Spleen (tissue), 11 donors: ENCODE results near the gene ZBTB5. TPM values are rescaled to one million over a fixed set of nuclear protein-coding genes. Genes with fewer than 3 reads are reported as not detected.
"Not testable (repeated sequence)": the region's sequence is repeated elsewhere in the genome, so short reads cannot be mapped to it uniquely, and the experiment has no call there.

Source experiments
- DNase-seq: peaks from one replicate; pipeline ENCODE4 v3.0.0-alpha.2; 2020
- H3K27ac ChIP-seq, 8 donors: fragments of 200-600 bp; sonication (generic) in 7 of 8; 1 replicate in 4 of 8; 2 replicates in 4 of 8; pipeline versions ENCODE4 v1.5.0 to v1.8.0; 2016 to 2021; ENCODE audit warnings: inconsistent platforms in 4 of 8, mild to moderate bottlenecking in 4 of 8, moderate library complexity in 1 of 8
- H3K27me3 ChIP-seq, 7 donors: fragments of 200-600 bp; sonication (generic) in 6 of 7; replicated peaks in 1 of 7; 1 replicate in 4 of 7; 2 replicates in 3 of 7; pipeline versions ENCODE4 v1.5.0 to v1.8.0; 2016 to 2021; ENCODE audit warnings: inconsistent platforms in 3 of 7, mild to moderate bottlenecking in 1 of 7
- H3K36me3 ChIP-seq, 6 donors: fragments of 200-600 bp; sonication (generic) in 5 of 6; 1 replicate in 4 of 6; 2 replicates in 2 of 6; pipeline versions ENCODE4 v1.5.0 to v1.8.0; 2016 to 2021; ENCODE audit warnings: inconsistent platforms in 2 of 6
- H3K4me1 ChIP-seq, 6 donors: fragments of 200-600 bp; sonication (generic) in 5 of 6; 1 replicate in 3 of 6; 2 replicates in 3 of 6; pipeline versions ENCODE4 v1.5.0 to v1.8.0; 2016 to 2021; ENCODE audit warnings: inconsistent platforms in 3 of 6
- H3K4me3 ChIP-seq, 8 donors: fragments of 200-600 bp; sonication (generic) in 7 of 8; 1 replicate in 4 of 8; 2 replicates in 4 of 8; pipeline versions ENCODE4 v1.5.0 to v1.8.0; 2016 to 2021; ENCODE audit warnings: inconsistent platforms in 4 of 8, mild to moderate bottlenecking in 4 of 8, moderate library complexity in 2 of 8
- H3K9me3 ChIP-seq, 8 donors: fragments of 200-600 bp; sonication (generic) in 7 of 8; 1 replicate in 4 of 8; 2 replicates in 4 of 8; pipeline versions ENCODE4 v1.5.0 to v1.8.0; 2016 to 2021; ENCODE audit warnings: inconsistent platforms in 4 of 8
- CTCF ChIP-seq, 11 experiments: fragments of 200-600 bp in 7 of 11; fragments of 450-650 bp in 4 of 11; sonication (generic) in 4 of 11; IDR thresholded peaks in 8 of 11; conservative IDR thresholded peaks in 3 of 11; 1 replicate in 7 of 11; 2 replicates in 4 of 11; pipeline versions ENCODE4 v1.4.0 to v1.8.0; 2016 to 2021; ENCODE audit warnings: antibody characterized with exemption in 11 of 11, inconsistent platforms in 4 of 11, mild to moderate bottlenecking in 1 of 11
- POLR2A ChIP-seq, 3 donors: fragments of 450-650 bp; IDR thresholded peaks; one replicate each; pipeline ENCODE4 v1.5.1; 2017; ENCODE audit warnings: antibody characterized with exemption in 3 of 3, mild to moderate bottlenecking in 1 of 3
- POLR2AphosphoS5 ChIP-seq, 3 donors: sonication (generic); formaldehyde crosslinking; IDR thresholded peaks; one replicate each; pipeline ENCODE4 v1.5.1; 2017; ENCODE audit warnings: antibody characterized with exemption in 3 of 3
- WGBS, 5 donors: extraction: QIAGEN DNeasy Blood & Tissue Kit in 3 of 5; methylation state at CpG; one replicate each; pipeline versions ENCODE4 v1.1.5 to v1.1.7; 2013 to 2018; 5-methylcytosine and 5-hydroxymethylcytosine counted together
- intact Hi-C: fragments of 100-400 bp; cut with DNase I; formaldehyde crosslinking; loops from one replicate; pipeline ENCODE4 v1.15.0; 2023; ENCODE audit warnings: low total_unique reads
- polyA plus RNA-seq, 3 donors: library from polyadenylated mRNA; stranded (reverse); fragments of 200-250 nt; gene quantifications; one replicate each; pipeline ENCODE4 v1.2.1, GENCODE V29; 2013
- total RNA-seq, 7 donors: library from RNA; depleted of rRNA in 3 of 7; stranded (reverse); fragments of >200 nt in 3 of 7; fragmentation: NEBNext Ultra II Directional in 4 of 7; extraction: Animal tissue kit (Norgen Biotek cat#: 25700) in 4 of 7; gene quantifications; one replicate each; pipeline versions ENCODE4 v1.1.0 to v1.2.1, GENCODE V29; 2016 to 2021
- donor health status: healthy with polysubstance abuse.
- donor health status: DM: no; HTN: no; CAD: no; lungs with moderate emphysema.
- donor health status: DM: no; HTN: no; CAD: no.
- donor health status: Bipolar disorder and iron deficiency.
- donor health status: healthy.
- donor health status: DM: no; HTN: no; CAD: no.
- donor health status: DM: yes; HTN: yes; CAD: no.

The ZBTB5 gene
- total and polyA plus RNA-seq, 10 donors: 4.7 to 15.1 (median 11.5) TPM

- no peak overlapping the region for H3K27ac ChIP-seq
- peaks cover 0 to 9% (median 5%) of the 10 kb centered on the region in 6 donors for H3K4me1 ChIP-seq
- no peak overlapping the region for H3K4me3 ChIP-seq
- peaks cover 0 to 7% (median 0%) of the 10 kb centered on the region in 7 donors for H3K27me3 ChIP-seq
- 77 to 84% (median 82%) methylated on average over 11 of the region's 11 CpGs for WGBS, 5 donors
- peaks cover 0 to 23% (median 17%) of the 10 kb centered on the region in 8 donors for H3K9me3 ChIP-seq
- no peak for DNase-seq
- H3K36me3 ChIP-seq: no peaks in the 10 kb centered on the region
- no peak for TF ChIP-seq POLR2A (IDR thresholded peaks at IDR 0.05)
- no peak for TF ChIP-seq CTCF (IDR thresholded peaks at IDR 0.05 in 8 of 11, conservative IDR thresholded peaks at IDR 0.05 in 3 of 11)
- TF ChIP-seq POLR2AphosphoS5 (IDR thresholded peaks at IDR 0.05): no peak
- intact Hi-C loops: no loop called here
Observed at GRCh38 chr9:37476930-37477329, 11.7 kb upstream of the ZBTB5 start.

GRCh38 chr9:37474438-37474837 is 9.2 kb upstream of the ZBTB5 start:
- Histone ChIP-seq H3K4me1 (peaks cover 0 to 15% (median 5%) of the 10 kb centered on the region in 6 donors), H3K36me3 (no peaks in the 10 kb centered on the region), H3K9me3 (peaks cover 0 to 23% (median 17%) of the 10 kb centered on the region in 8 donors), H3K4me3 (no peak overlapping the region), H3K27ac (no peak overlapping the region), H3K27me3 (no peaks in the 10 kb centered on the region)
- WGBS, 5 donors: 81 to 96% (median 92%) methylated on average over 3 of the region's 3 CpGs
- TF ChIP-seq POLR2AphosphoS5 (IDR thresholded peaks at IDR 0.05) (no peak), CTCF (IDR thresholded peaks at IDR 0.05 in 8 of 11, conservative IDR thresholded peaks at IDR 0.05 in 3 of 11) (no peak), POLR2A (IDR thresholded peaks at IDR 0.05) (no peak)
- intact Hi-C loops: no loop called here
- DNase-seq: no peak

- intact Hi-C loops, DNase-seq, H3K36me3 ChIP-seq, H3K27ac ChIP-seq, H3K27me3 ChIP-seq, H3K4me3 ChIP-seq: not testable (repeated sequence)
- H3K4me1 ChIP-seq: peaks cover 0 to 15% (median 5%) of the 10 kb centered on the region in 6 donors
- WGBS, 5 donors: 63 to 76% (median 65%) methylated on average over 6 of the region's 6 CpGs
- H3K9me3 ChIP-seq: peaks cover 0 to 23% (median 17%) of the 10 kb centered on the region in 8 donors
Observed at GRCh38 chr9:37473982-37474381, 8.7 kb upstream of the ZBTB5 start.

GRCh38 chr9:37471942-37472684 is 6.9 kb upstream of the ZBTB5 start:
- peak overlapping the region in 7 of 8 donors; percentile 41 to 80 (median 63) for H3K27ac ChIP-seq
- no peaks in the 10 kb centered on the region for H3K36me3 ChIP-seq
- 21 to 31% (median 25%) methylated on average over 7 of the region's 7 CpGs for WGBS, 5 donors
- H3K4me1 ChIP-seq: peaks cover 0 to 16% (median 4%) of the 10 kb centered on the region in 6 donors
- intact Hi-C loops: no loop called here
- peak overlapping the region in 3 of 8 donors; percentile 11 to 45 (median 24) for H3K4me3 ChIP-seq
- H3K27me3 ChIP-seq: no peaks in the 10 kb centered on the region
- no peak for DNase-seq
- TF ChIP-seq POLR2AphosphoS5 (IDR thresholded peaks at IDR 0.05) (no peak), POLR2A (IDR thresholded peaks at IDR 0.05) (no peak), CTCF (IDR thresholded peaks at IDR 0.05 in 8 of 11, conservative IDR thresholded peaks at IDR 0.05 in 3 of 11) (no peak)
- H3K9me3 ChIP-seq: peaks cover 0 to 23% (median 17%) of the 10 kb centered on the region in 8 donors
